Liver (tissue), 9 donors: ENCODE data around the gene LENG1. TPM values are rescaled to one million over a fixed set of nuclear protein-coding genes. Genes with fewer than 3 reads are reported as not detected.
"Not testable (repeated sequence)": the region's sequence is repeated elsewhere in the genome, so short reads cannot be mapped to it uniquely, and the experiment has no call there.

Experiments used
- DNase-seq: peaks from one replicate; pipeline ENCODE4 v3.0.0-alpha.2; 2017; ENCODE audit warnings: low spot score
- H3K27ac ChIP-seq, 2 donors: one replicate each; pipeline ENCODE4 v1.7.0; 2013; ENCODE audit warnings: inconsistent platforms in 2 of 2, low read length in 2 of 2, control low read depth in 1 of 2, low read depth in 1 of 2, mild to moderate bottlenecking in 1 of 2
- H3K27me3 ChIP-seq, 4 donors: one replicate each; pipeline versions ENCODE4 v1.6.1 to v1.7.0; 2013; ENCODE audit warnings: low read length in 3 of 4, inconsistent platforms in 1 of 4, mild to moderate bottlenecking in 1 of 4, moderate library complexity in 1 of 4; ENCODE audit not compliant: control insufficient read depth in 4 of 4, insufficient read depth in 4 of 4
- H3K36me3 ChIP-seq, 4 donors: one replicate each; pipeline versions ENCODE4 v1.6.1 to v1.7.0; 2013; ENCODE audit warnings: low read length in 3 of 4, mild to moderate bottlenecking in 3 of 4, low read depth in 1 of 4, moderate library complexity in 1 of 4; ENCODE audit not compliant: control insufficient read depth in 4 of 4, insufficient read depth in 3 of 4
- H3K4me1 ChIP-seq, 4 donors: one replicate each; pipeline versions ENCODE4 v1.6.1 to v1.7.0; 2013; ENCODE audit warnings: low read length in 3 of 4, mild to moderate bottlenecking in 3 of 4, moderate library complexity in 1 of 4; ENCODE audit not compliant: control insufficient read depth in 4 of 4, insufficient read depth in 4 of 4
- H3K4me3 ChIP-seq, 3 donors: one replicate each; pipeline versions ENCODE4 v1.6.1 to v1.7.0; 2013; ENCODE audit warnings: low read length in 3 of 3, control low read depth in 1 of 3, low read depth in 1 of 3, mild to moderate bottlenecking in 1 of 3
- H3K9ac ChIP-seq, 2 donors: one replicate each; pipeline ENCODE4 v1.7.0; 2013; ENCODE audit warnings: low read length in 2 of 2, mild to moderate bottlenecking in 2 of 2, moderate library complexity in 2 of 2, control low read depth in 1 of 2, low read depth in 1 of 2
- H3K9me3 ChIP-seq, 4 donors: one replicate each; pipeline versions ENCODE4 v1.6.1 to v1.7.0; 2013; ENCODE audit warnings: low read length in 3 of 4; ENCODE audit not compliant: control insufficient read depth in 4 of 4
- CTCF ChIP-seq: fragments of 150-350 bp; IDR thresholded peaks from 2 replicates; pipeline ENCODE4 v1.5.1; 2017; ENCODE audit warnings: improper control_type of control experiment, low read depth, low read length; ENCODE audit not compliant: missing input control
- EGR1 ChIP-seq, 2 donors: IDR thresholded peaks; 2 replicates each; pipeline ENCODE4 v1.6.1; 2016 to 2018; ENCODE audit warnings: antibody characterized with exemption in 2 of 2, low read depth in 2 of 2
- FOXA1 ChIP-seq: IDR thresholded peaks from 2 replicates; pipeline ENCODE4 v1.6.1; 2016; ENCODE audit warnings: antibody characterized with exemption
- FOXA2 ChIP-seq: IDR thresholded peaks from 2 replicates; pipeline ENCODE4 v1.6.1; 2016; ENCODE audit warnings: antibody characterized with exemption
- HNF4A ChIP-seq, 2 donors: conservative IDR thresholded peaks; 2 replicates each; pipeline ENCODE4 v1.6.1; 2016; ENCODE audit warnings: antibody characterized with exemption in 2 of 2, mild to moderate bottlenecking in 2 of 2
- JUND ChIP-seq, 2 donors: IDR thresholded peaks; 2 replicates each; pipeline ENCODE4 v1.6.1; 2016; ENCODE audit warnings: antibody characterized with exemption in 2 of 2
- NR2F2 ChIP-seq: IDR thresholded peaks from 2 replicates; pipeline ENCODE4 v1.6.1; 2016; ENCODE audit warnings: antibody characterized with exemption
- RAD21 ChIP-seq, 2 donors: IDR thresholded peaks; 2 replicates each; pipeline ENCODE4 v1.6.1; 2016; ENCODE audit warnings: antibody characterized with exemption in 2 of 2, mild to moderate bottlenecking in 2 of 2
- REST ChIP-seq: IDR thresholded peaks from 2 replicates; pipeline ENCODE4 v1.6.1; 2016; ENCODE audit warnings: antibody characterized with exemption, mild to moderate bottlenecking
- RXRA ChIP-seq, 2 donors: IDR thresholded peaks; 2 replicates each; pipeline ENCODE4 v1.6.1; 2017 to 2018; ENCODE audit warnings: antibody characterized with exemption in 2 of 2, mild to moderate bottlenecking in 1 of 2
- SP1 ChIP-seq: IDR thresholded peaks from 2 replicates; pipeline ENCODE4 v1.6.1; 2018; ENCODE audit warnings: antibody characterized with exemption, mild to moderate bottlenecking
- TAF1 ChIP-seq: conservative IDR thresholded peaks from 2 replicates; pipeline ENCODE4 v1.6.1; 2016; ENCODE audit warnings: antibody characterized with exemption, mild to moderate bottlenecking
- YY1 ChIP-seq: IDR thresholded peaks from 2 replicates; pipeline ENCODE4 v1.6.1; 2016; ENCODE audit warnings: antibody characterized with exemption, mild to moderate bottlenecking
- ZBTB33 ChIP-seq: IDR thresholded peaks from 2 replicates; pipeline ENCODE4 v1.6.1; 2016; ENCODE audit warnings: antibody characterized with exemption
- WGBS: extraction: QIAGEN DNeasy Blood & Tissue Kit; methylation state at CpG from one replicate; pipeline ENCODE4 v1.1.7; 2013; 5-methylcytosine and 5-hydroxymethylcytosine counted together
- polyA plus RNA-seq, 2 donors: library from polyadenylated mRNA; stranded (reverse) in 1 of 2; unstranded in 1 of 2; fragments of 200-250 nt in 1 of 2; fragments of >200 nt in 1 of 2; fragmentation: Nextera tagmentation in 1 of 2; extraction: Ambion mirVana in 1 of 2; gene quantifications; one replicate each; pipeline versions ENCODE4 v1.2.1 to v1.2.3, GENCODE V29; 2013 to 2015
- total RNA-seq, 2 donors: library from RNA; depleted of rRNA; stranded (reverse); fragments of >200 nt; gene quantifications; one replicate each; pipeline ENCODE4 v1.2.3, GENCODE V29; 2014
- donor health status: healthy.
- donor health status: healthy.
- donor health status: healthy.
- donor health status: healthy.
- donor health status: healthy.

The LENG1 gene
- total and polyA plus RNA-seq, 4 donors = 2.6 to 4.4 (median 2.9) TPM

- H3K9ac ChIP-seq = no peak overlapping the region
- H3K27ac ChIP-seq = no peak overlapping the region
- no peak for DNase-seq
- TF ChIP-seq SP1 = no peak
- no peak for TF ChIP-seq RXRA (IDR thresholded peaks at IDR 0.05)
- TF ChIP-seq FOXA1 = no peak
- no peak for TF ChIP-seq EGR1 (IDR thresholded peaks at IDR 0.05; ENCODE audit: low read depth in 2 of 2)
- no peak for TF ChIP-seq HNF4A (conservative IDR thresholded peaks at IDR 0.05)
- TF ChIP-seq CTCF = no peak
- TF ChIP-seq JUND (IDR thresholded peaks at IDR 0.05) = no peak
- no peak for TF ChIP-seq RAD21 (IDR thresholded peaks at IDR 0.05)
- no peak for TF ChIP-seq ZBTB33
- TF ChIP-seq YY1 = no peak
- TF ChIP-seq TAF1 = no peak
- TF ChIP-seq FOXA2 = no peak
- TF ChIP-seq NR2F2 = no peak
- no peak for TF ChIP-seq REST
- H3K27me3 ChIP-seq = no peaks in the 10 kb centered on the region
- H3K36me3 ChIP-seq = peaks cover 0 to 11% (median 5%) of the 10 kb centered on the region in 4 donors
- 94% methylated on average over 11 of the region's 11 CpGs for WGBS
- H3K4me3 ChIP-seq = no peak overlapping the region
- H3K4me1 ChIP-seq = peaks cover 1 to 3% (median 2%) of the 10 kb centered on the region in 4 donors
- H3K9me3 ChIP-seq = no peaks in the 10 kb centered on the region
Observed at GRCh38 chr19:54183431-54183830, 23.9 kb upstream of the LENG1 start.

- 89% methylated on average over 3 of the region's 3 CpGs for WGBS
- H3K27ac ChIP-seq = not testable (repeated sequence)
- H3K36me3 ChIP-seq = peaks cover 0 to 11% (median 6%) of the 10 kb centered on the region in 4 donors
Observed at GRCh38 chr19:54181894-54182293, 22.4 kb upstream of the LENG1 start.

More at GRCh38 chr19:54181894-54182293, 22.4 kb upstream of the LENG1 start:
- not testable (repeated sequence) for H3K27me3 ChIP-seq, H3K4me1 ChIP-seq, H3K9me3 ChIP-seq, DNase-seq, H3K4me3 ChIP-seq, H3K9ac ChIP-seq
